22Rv1 (cell line): ENCODE results near the gene RPA3.

Source experiments
- ZFX ChIP-seq: fragments of 450-650 bp; IDR thresholded peaks from 2 replicates; pipeline ENCODE4 v1.6.1; 2017; ENCODE audit warnings: antibody characterized with exemption, borderline replicate concordance
- TF ChIP-seq, protein P1 (sequence below): fragments of 450-650 bp; IDR thresholded peaks from 2 replicates; pipeline ENCODE4 v1.5.1; 2017; ENCODE audit warnings: mild to moderate bottlenecking

DNA sequence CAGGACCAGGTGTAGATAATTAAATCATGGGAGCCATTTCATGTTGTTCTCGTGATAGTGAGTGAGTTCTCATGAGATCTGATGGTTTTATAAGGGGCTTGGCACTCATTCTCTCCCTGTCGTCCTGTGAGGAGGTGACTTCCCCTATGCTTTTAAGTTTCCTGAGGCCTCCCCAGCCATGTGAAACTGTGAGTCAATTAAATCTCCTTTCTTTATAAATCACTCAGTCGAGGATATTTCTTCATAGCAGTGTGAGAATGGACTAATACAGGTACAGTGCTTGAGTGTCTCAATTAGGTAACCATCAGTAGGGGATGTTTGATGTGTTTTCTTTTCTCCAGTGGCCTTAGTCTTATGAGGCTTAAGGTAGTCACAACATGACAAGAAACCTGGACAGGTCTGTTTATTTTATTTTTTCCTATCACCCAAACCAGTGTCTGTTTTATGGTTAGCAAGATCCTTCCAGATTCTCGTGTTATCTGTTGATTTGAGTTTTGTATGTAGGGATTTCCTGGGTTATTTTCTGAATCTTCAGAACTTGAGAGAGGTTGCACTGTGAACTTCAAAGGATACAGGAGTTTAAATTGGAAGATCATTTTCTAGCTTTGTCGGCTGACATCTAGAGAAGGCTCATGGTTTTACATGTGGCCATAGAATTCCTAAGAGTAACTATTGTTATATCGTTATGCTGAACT is 45.7 kb downstream of the RPA3 start:
- TF ChIP-seq, protein P1, sequence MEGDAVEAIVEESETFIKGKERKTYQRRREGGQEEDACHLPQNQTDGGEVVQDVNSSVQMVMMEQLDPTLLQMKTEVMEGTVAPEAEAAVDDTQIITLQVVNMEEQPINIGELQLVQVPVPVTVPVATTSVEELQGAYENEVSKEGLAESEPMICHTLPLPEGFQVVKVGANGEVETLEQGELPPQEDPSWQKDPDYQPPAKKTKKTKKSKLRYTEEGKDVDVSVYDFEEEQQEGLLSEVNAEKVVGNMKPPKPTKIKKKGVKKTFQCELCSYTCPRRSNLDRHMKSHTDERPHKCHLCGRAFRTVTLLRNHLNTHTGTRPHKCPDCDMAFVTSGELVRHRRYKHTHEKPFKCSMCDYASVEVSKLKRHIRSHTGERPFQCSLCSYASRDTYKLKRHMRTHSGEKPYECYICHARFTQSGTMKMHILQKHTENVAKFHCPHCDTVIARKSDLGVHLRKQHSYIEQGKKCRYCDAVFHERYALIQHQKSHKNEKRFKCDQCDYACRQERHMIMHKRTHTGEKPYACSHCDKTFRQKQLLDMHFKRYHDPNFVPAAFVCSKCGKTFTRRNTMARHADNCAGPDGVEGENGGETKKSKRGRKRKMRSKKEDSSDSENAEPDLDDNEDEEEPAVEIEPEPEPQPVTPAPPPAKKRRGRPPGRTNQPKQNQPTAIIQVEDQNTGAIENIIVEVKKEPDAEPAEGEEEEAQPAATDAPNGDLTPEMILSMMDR, result no peak
- TF ChIP-seq ZFX, result no peak
